Measurements from ENCODE around the gene CORO2B.
"Not testable (repeated sequence)": the region's sequence is repeated elsewhere in the genome, so short reads cannot be mapped to it uniquely, and the experiment has no call there.

The CORO2B gene

GRCh38 chr15:68602459-68603215, 23.8 kb downstream of the CORO2B start:
- no peaks in the 10 kb centered on the region for H3K4me1 Mint-ChIP-seq
- H3K9me3 Mint-ChIP-seq = no peaks in the 10 kb centered on the region
- H3K4me3 Mint-ChIP-seq = no peak overlapping the region
- no peaks in the 10 kb centered on the region for H3K36me3 Mint-ChIP-seq (ENCODE audit: insufficient read depth)
- DNase-seq (ENCODE audit: low spot score in 2 of 2) (no peak), ATAC-seq (replicated peaks; ENCODE audit: extremely low read depth, poor library complexity, severe bottlenecking) (no peak)
- peaks cover 39% of the 10 kb centered on the region for H3K27me3 Mint-ChIP-seq
- H3K27ac Mint-ChIP-seq (ENCODE audit: low read depth) = no peak overlapping the region

GRCh38 chr15:68603216-68603595, 24.4 kb downstream of the CORO2B start:
- H3K4me3 Mint-ChIP-seq = no peak overlapping the region
- no peaks in the 10 kb centered on the region for H3K9me3 Mint-ChIP-seq
- ATAC-seq (replicated peaks; ENCODE audit: extremely low read depth, poor library complexity, severe bottlenecking) = no peak
- H3K27ac Mint-ChIP-seq (ENCODE audit: low read depth) = no peak overlapping the region
- no peaks in the 10 kb centered on the region for H3K36me3 Mint-ChIP-seq (ENCODE audit: insufficient read depth)
- H3K4me1 Mint-ChIP-seq = no peaks in the 10 kb centered on the region
- DNase-seq (ENCODE audit: low spot score in 2 of 2) = no peak
- H3K27me3 Mint-ChIP-seq = peaks cover 34% of the 10 kb centered on the region

- H3K9me3 Mint-ChIP-seq = no peaks in the 10 kb centered on the region
- H3K27ac Mint-ChIP-seq (ENCODE audit: low read depth) = no peak overlapping the region
- no peaks in the 10 kb centered on the region for H3K36me3 Mint-ChIP-seq (ENCODE audit: insufficient read depth)
- H3K27me3 Mint-ChIP-seq = peaks cover 42% of the 10 kb centered on the region
- no peaks in the 10 kb centered on the region for H3K4me1 Mint-ChIP-seq
- ATAC-seq (replicated peaks; ENCODE audit: extremely low read depth, poor library complexity, severe bottlenecking) (no peak), DNase-seq (ENCODE audit: low spot score in 2 of 2) (no peak)
- no peak overlapping the region for H3K4me3 Mint-ChIP-seq
These were observed 25.2 kb downstream of the CORO2B start for GRCh38 chr15:68603951-68604350.

DNA sequence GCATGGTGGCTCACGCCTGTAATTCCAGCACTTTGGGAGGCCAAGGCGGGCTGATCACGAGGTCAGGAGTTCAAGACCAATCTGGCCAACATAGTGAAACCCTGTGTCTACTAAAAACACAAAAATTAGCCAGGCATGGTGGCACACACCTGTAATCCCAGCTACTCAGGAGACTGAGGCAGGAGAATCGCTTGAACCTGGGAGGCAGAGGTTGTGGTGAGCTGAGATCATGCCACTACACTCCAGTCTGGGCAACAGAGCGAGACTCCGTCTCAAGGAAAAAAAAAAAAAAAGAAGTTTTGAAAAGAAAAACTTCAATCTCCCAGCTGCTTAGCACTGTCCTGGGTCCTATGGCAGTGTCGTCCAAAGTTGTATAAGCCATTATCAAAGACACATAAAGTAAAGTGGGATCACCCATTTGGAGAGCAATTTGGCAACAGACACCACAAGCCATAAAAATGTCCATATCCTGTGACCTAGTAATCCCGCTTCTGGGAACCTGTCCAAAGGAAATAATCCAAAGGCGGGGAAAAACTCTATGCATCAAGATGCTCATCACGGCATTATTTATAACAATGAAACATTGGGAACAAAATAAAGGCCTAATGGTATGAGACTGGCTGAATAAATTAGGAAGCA, 26.2 kb downstream of the CORO2B start:
- not testable (repeated sequence) for ATAC-seq (replicated peaks; ENCODE audit: extremely low read depth, poor library complexity, severe bottlenecking); H3K36me3 Mint-ChIP-seq (ENCODE audit: insufficient read depth); H3K4me3 Mint-ChIP-seq; H3K4me1 Mint-ChIP-seq; H3K9me3 Mint-ChIP-seq; DNase-seq (ENCODE audit: low spot score in 2 of 2); H3K27ac Mint-ChIP-seq (ENCODE audit: low read depth)
- peaks cover 43% of the 10 kb centered on the region for H3K27me3 Mint-ChIP-seq

- ATAC-seq (replicated peaks; ENCODE audit: extremely low read depth, poor library complexity, severe bottlenecking) = no peak
- Mint-ChIP-seq H3K9me3 (no peaks in the 10 kb centered on the region), H3K4me1 (no peaks in the 10 kb centered on the region), H3K27me3 (peaks cover 29% of the 10 kb centered on the region), H3K36me3 (ENCODE audit: insufficient read depth) (no peaks in the 10 kb centered on the region), H3K27ac (ENCODE audit: low read depth) (no peak overlapping the region), H3K4me3 (no peak overlapping the region)
- DNase-seq (ENCODE audit: low spot score in 2 of 2) = no peak
These were observed 27.6 kb downstream of the CORO2B start for GRCh38 chr15:68606375-68606774.

GRCh38 chr15:68608206-68608843, 29.5 kb downstream of the CORO2B start:
- Mint-ChIP-seq H3K4me1 (no peaks in the 10 kb centered on the region), H3K36me3 (ENCODE audit: insufficient read depth) (no peaks in the 10 kb centered on the region), H3K4me3 (no peak overlapping the region), H3K9me3 (no peaks in the 10 kb centered on the region), H3K27ac (ENCODE audit: low read depth) (no peak overlapping the region), H3K27me3 (peaks cover 35% of the 10 kb centered on the region)
- ATAC-seq (replicated peaks; ENCODE audit: extremely low read depth, poor library complexity, severe bottlenecking) = no peak
- no peak for DNase-seq (ENCODE audit: low spot score in 2 of 2)

DNA sequence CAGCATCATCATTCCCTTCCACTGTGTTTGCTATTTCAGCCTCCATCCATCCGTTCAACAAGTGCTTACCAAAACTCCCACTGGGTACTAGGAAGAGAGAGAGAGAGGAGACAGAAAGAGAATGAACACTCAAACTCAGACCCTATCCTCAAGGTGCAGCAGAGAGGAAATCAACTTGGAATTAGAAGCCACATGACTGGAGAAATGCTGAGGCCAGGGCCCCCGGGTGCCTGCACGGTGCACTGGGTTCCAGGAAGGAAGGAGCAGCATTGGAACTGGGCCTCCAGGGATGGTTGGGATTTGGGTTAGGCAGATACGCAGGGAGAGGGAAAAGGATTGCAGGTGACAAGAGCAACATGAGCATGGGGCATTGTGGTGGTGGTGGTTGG, 30.0 kb downstream of the CORO2B start:
- Mint-ChIP-seq H3K4me1 (no peaks in the 10 kb centered on the region), H3K27ac (ENCODE audit: low read depth) (no peak overlapping the region), H3K9me3 (no peaks in the 10 kb centered on the region), H3K4me3 (no peak overlapping the region), H3K27me3 (peaks cover 36% of the 10 kb centered on the region), H3K36me3 (ENCODE audit: insufficient read depth) (no peaks in the 10 kb centered on the region)
- DNase-seq (ENCODE audit: low spot score in 2 of 2) (no peak), ATAC-seq (replicated peaks; ENCODE audit: extremely low read depth, poor library complexity, severe bottlenecking) (no peak)

DNA sequence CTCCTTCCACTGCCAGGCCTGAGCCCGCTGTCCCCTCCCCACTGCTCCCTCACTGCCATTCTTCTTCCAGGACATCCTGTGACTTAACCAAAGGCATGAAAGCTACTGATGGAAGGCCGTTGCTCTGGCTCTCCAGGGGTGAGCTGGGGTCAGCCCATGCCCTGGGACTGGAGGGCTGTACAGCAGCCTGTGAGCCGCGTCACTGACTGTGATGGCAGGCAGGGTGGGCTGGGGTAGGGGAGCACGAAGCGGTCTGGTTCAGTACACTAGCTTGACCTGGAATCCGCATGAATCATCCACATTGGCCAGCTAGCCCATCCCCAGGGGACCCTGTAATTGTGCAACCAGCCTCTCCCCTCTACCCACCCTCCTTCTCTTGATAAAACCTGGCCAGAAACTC, 30.8 kb downstream of the CORO2B start:
- ATAC-seq (replicated peaks; ENCODE audit: extremely low read depth, poor library complexity, severe bottlenecking) = no peak
- no peak overlapping the region for H3K27ac Mint-ChIP-seq (ENCODE audit: low read depth)
- H3K4me1 Mint-ChIP-seq = no peaks in the 10 kb centered on the region
- H3K36me3 Mint-ChIP-seq (ENCODE audit: insufficient read depth) = no peaks in the 10 kb centered on the region
- no peak for DNase-seq (ENCODE audit: low spot score in 2 of 2)
- peaks cover 43% of the 10 kb centered on the region for H3K27me3 Mint-ChIP-seq
- H3K9me3 Mint-ChIP-seq = no peaks in the 10 kb centered on the region
- H3K4me3 Mint-ChIP-seq = no peak overlapping the region

GRCh38 chr15:68610825-68611224, 32.0 kb downstream of the CORO2B start:
- H3K9me3 Mint-ChIP-seq = no peaks in the 10 kb centered on the region
- H3K36me3 Mint-ChIP-seq (ENCODE audit: insufficient read depth) = no peaks in the 10 kb centered on the region
- no peaks in the 10 kb centered on the region for H3K4me1 Mint-ChIP-seq
- no peak for ATAC-seq (replicated peaks; ENCODE audit: extremely low read depth, poor library complexity, severe bottlenecking)
- peaks cover 36% of the 10 kb centered on the region for H3K27me3 Mint-ChIP-seq
- no peak for DNase-seq (ENCODE audit: low spot score in 2 of 2)
- no peak overlapping the region for H3K4me3 Mint-ChIP-seq
- H3K27ac Mint-ChIP-seq (ENCODE audit: low read depth) = no peak overlapping the region

- H3K9me3 Mint-ChIP-seq = no peaks in the 10 kb centered on the region
- H3K4me3 Mint-ChIP-seq = no peak overlapping the region
- H3K27me3 Mint-ChIP-seq = peaks cover 36% of the 10 kb centered on the region
- ATAC-seq (replicated peaks; ENCODE audit: extremely low read depth, poor library complexity, severe bottlenecking) (no peak), DNase-seq (ENCODE audit: low spot score in 2 of 2) (no peak)
- H3K36me3 Mint-ChIP-seq (ENCODE audit: insufficient read depth) = no peaks in the 10 kb centered on the region
- no peaks in the 10 kb centered on the region for H3K4me1 Mint-ChIP-seq
- no peak overlapping the region for H3K27ac Mint-ChIP-seq (ENCODE audit: low read depth)
These were observed 33.7 kb downstream of the CORO2B start for GRCh38 chr15:68612503-68612902.

DNA sequence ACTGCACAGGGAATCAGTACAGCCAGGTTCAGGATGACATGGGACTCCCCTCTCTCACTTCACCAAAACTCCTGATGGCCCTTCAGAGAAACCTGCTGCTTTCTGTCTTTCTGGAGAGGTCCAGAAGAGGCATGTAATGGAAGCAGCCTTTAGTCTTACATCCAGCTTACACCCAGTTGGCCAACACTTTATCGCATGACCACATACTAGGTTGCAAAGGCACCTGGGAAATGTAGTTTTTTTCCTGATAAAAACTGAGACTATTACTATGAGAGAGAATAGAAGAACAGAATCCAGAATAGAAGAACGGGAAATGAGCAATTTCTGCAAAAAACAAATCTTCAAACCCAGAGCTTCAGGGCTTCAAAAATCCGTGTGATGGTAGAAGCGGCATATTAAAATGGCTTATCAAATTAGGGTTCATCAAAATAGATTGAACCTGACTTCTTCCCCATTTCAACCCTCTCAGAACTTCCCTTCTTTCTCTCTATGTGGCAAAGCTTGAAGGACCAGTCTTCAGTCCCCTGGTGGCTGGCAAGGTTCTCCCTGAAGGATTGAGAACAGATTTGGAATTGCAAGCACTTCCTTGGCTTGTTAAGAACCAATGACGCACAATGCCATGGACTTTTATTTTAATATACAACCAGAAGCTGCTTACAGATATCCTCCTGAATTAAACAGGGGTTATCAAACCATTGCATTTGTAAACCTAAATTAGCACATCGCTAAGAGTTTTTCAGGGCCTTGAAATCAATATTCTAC, 34.4 kb downstream of the CORO2B start:
- H3K27ac Mint-ChIP-seq (ENCODE audit: low read depth) = no peak overlapping the region
- H3K36me3 Mint-ChIP-seq (ENCODE audit: insufficient read depth) = no peaks in the 10 kb centered on the region
- H3K4me1 Mint-ChIP-seq = no peaks in the 10 kb centered on the region
- H3K4me3 Mint-ChIP-seq = no peak overlapping the region
- no peaks in the 10 kb centered on the region for H3K9me3 Mint-ChIP-seq
- H3K27me3 Mint-ChIP-seq = peaks cover 40% of the 10 kb centered on the region
- DNase-seq (ENCODE audit: low spot score in 2 of 2) (no peak), ATAC-seq (replicated peaks; ENCODE audit: extremely low read depth, poor library complexity, severe bottlenecking) (no peak)

GRCh38 chr15:68614286-68615035, 35.7 kb downstream of the CORO2B start:
- Mint-ChIP-seq H3K36me3 (ENCODE audit: insufficient read depth) (no peaks in the 10 kb centered on the region), H3K4me1 (no peaks in the 10 kb centered on the region), H3K4me3 (no peak overlapping the region), H3K27ac (ENCODE audit: low read depth) (no peak overlapping the region), H3K27me3 (peaks cover 37% of the 10 kb centered on the region), H3K9me3 (no peaks in the 10 kb centered on the region)
- ATAC-seq (replicated peaks; ENCODE audit: extremely low read depth, poor library complexity, severe bottlenecking) (no peak), DNase-seq (ENCODE audit: low spot score in 2 of 2) (no peak)
